ENCODE results near the gene CCDC179.

Gene CCDC179

GRCh38 chr11:22809893-22810292 lies 50.4 kb downstream of the CCDC179 start:
- no peak for DNase-seq
- intact Hi-C loops (cut with DNase I): no loop called here

- intact Hi-C loops (cut with DNase I): no loop called here
- peak in 3 of 42 donors; percentile 8 to 25 (median 17) for DNase-seq
Measured at GRCh38 chr11:22808571-22809197, 51.6 kb downstream of the CCDC179 start.

GRCh38 chr11:22807855-22808570 lies 52.3 kb downstream of the CCDC179 start:
- intact Hi-C loops (cut with DNase I): no loop called here
- no peak for DNase-seq

GRCh38 chr11:22807391-22807790 lies 52.9 kb downstream of the CCDC179 start:
- DNase-seq: no peak
- intact Hi-C loops (cut with DNase I): no loop called here

GRCh38 chr11:22802861-22803260 lies 57.4 kb downstream of the CCDC179 start:
- intact Hi-C loops (cut with DNase I): no loop called here

GRCh38 chr11:22800482-22800881 lies 59.8 kb downstream of the CCDC179 start:
- intact Hi-C loops (cut with DNase I): no loop called here
- DNase-seq: no peak

More at GRCh38 chr11:22802861-22803260, 57.4 kb downstream of the CCDC179 start:
- no peak for DNase-seq

GRCh38 chr11:22798901-22799300 lies 61.4 kb downstream of the CCDC179 start:
- DNase-seq: no peak
- intact Hi-C loops (cut with DNase I): no loop called here

- DNase-seq: peak in 1 of 42 donors; percentile 48
- intact Hi-C loops (cut with DNase I): no loop called here
Measured at GRCh38 chr11:22797047-22797446, 63.2 kb downstream of the CCDC179 start.
